AG09309 (cell line): ENCODE measurements around the gene CYRIA.

Experiments
- DNase-seq: peaks from one replicate; pipeline ENCODE4 v3.0.0-alpha.2; 2010; ENCODE audit warnings: low read depth
- H3K4me3 ChIP-seq: 2 replicates; pipeline ENCODE4 v1.5.1; 2011; ENCODE audit warnings: mild to moderate bottlenecking, low read depth, low read length, moderate library complexity; ENCODE audit not compliant: control insufficient read depth
- CTCF ChIP-seq: IDR thresholded peaks from 2 replicates; pipeline ENCODE4 v1.5.1; 2011; ENCODE audit warnings: mild to moderate bottlenecking, low read depth, low read length, inconsistent platforms; ENCODE audit not compliant: insufficient read depth, control insufficient read depth; ENCODE audit errors: missing control alignments

The CYRIA gene

GRCh38 chr2:16660556-16660955 is 5.1 kb downstream of the CYRIA start:
- H3K4me3 ChIP-seq, result no peak overlapping the region
- no peak for TF ChIP-seq CTCF
- no peak for DNase-seq

GRCh38 chr2:16660114-16660513 is 5.5 kb downstream of the CYRIA start:
- no peak overlapping the region for H3K4me3 ChIP-seq
- no peak for DNase-seq

DNA sequence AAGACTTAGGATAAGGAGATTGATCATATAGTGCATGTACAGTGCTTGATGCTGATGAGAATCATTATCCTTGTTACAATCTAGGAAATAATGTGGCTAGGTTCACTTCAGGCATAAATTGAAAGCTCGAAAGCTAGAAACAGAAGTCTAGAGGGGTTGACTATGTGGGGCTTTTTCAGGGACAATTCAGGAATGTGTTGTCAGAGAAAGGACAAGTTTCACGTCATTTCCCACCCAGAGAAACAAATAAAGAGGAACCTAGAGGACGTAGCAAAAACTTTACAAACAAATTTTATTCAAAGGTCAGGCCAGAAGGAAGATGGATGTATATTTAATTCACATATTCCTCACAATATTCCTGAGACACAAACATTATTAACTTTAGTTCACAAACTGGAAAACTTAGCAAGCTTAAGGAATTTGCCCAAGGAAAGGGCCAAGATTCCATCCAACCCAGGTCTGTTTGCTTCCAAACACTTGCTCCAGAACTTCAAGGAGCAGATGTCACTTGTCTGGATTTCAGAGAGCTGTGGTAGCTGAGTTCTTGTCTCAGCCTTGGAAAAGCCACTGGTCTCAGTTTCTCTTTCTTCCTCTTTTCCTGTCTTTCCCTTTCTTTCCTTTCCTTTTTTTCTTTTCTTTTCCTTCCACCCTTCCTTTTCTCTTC is 7.4 kb downstream of the CYRIA start:
- no peak for TF ChIP-seq CTCF
- H3K4me3 ChIP-seq, result no peak overlapping the region
- no peak for DNase-seq

More at GRCh38 chr2:16660114-16660513, 5.5 kb downstream of the CYRIA start:
- no peak for TF ChIP-seq CTCF

- DNase-seq, result no peak
- H3K4me3 ChIP-seq, result no peak overlapping the region
- no peak for TF ChIP-seq CTCF
Measured at GRCh38 chr2:16657671-16658070, 8.0 kb downstream of the CYRIA start.

GRCh38 chr2:16656784-16657391 is 8.7 kb downstream of the CYRIA start:
- no peak overlapping the region for H3K4me3 ChIP-seq
- no peak for DNase-seq

DNA sequence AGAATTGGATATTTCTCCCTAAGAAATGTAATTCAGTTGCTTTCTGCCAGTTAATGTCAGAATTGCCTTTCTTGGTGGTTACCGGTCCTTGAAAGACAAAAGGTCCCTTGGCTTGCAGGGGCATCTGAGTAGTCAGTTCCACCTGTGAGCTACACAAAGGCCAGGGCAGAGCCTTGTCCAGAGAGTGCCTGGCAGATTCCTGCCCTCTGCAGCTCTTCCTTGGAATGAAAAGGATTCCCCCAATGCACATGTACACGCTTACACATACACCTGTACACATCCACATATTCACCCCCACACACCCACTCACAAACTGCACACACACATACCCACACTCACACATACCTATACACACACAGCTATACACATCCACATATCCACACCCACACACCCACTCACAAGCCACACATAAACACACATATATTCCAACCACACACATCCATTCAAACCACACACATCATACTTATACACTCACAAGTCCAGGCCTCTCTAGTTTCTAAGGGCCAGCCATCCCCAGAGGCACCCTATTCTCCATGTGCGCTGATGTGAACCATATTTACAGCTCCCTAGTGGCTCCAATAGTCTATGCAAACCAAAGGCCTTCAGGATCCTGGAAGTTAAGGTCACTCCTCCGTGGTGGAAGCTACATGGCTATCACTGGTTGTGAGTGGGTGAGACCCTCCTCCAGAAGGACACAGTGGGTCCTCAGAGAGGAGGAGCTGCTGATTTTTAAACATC is 9.6 kb downstream of the CYRIA start:
- H3K4me3 ChIP-seq, result no peak overlapping the region
- DNase-seq, result no peak
- TF ChIP-seq CTCF, result no peak

More at GRCh38 chr2:16656784-16657391, 8.7 kb downstream of the CYRIA start:
- no peak for TF ChIP-seq CTCF
